ENCODE data around the gene PSTPIP1. TPM values are rescaled to one million over a fixed set of nuclear protein-coding genes. Genes with fewer than 3 reads are reported as not detected.

Gene PSTPIP1
- total and polyA plus RNA-seq, 9 of the 15 experiments (the other 6 are each of a cell fraction or from before 2014, with no cell fraction given): not detected

GRCh38 chr15:77044228-77045042 is 49.5 kb downstream of the PSTPIP1 start:
- ChIA-PET POLR2A (interaction anchor here (0.8 to 2.4 kb wide), 3 partner anchors 9 to 13 kb away, joined by 3 to 8 read pairs (median 3); no protein-coding TSS in a partner anchor), CTCF (ENCODE audit: low intra/inter-chr PET ratio) (no interaction called here)
- no peaks in the 10 kb centered on the region for H3K9me3 ChIP-seq (replicated peaks; ENCODE audit: control insufficient read depth, insufficient read depth, low read depth, low read length)
- H3K36me3 ChIP-seq (ENCODE audit: control insufficient read depth, insufficient read depth, low read length): peaks cover 45% of the 10 kb centered on the region; the same call in 2 of the 3 replicates
- H3K27ac ChIP-seq (ENCODE audit: extremely low read depth, low read depth, low read length): no peak overlapping the region
- H3K4me1 ChIP-seq (replicated peaks in 1 of 2; ENCODE audit: control insufficient read depth in 2 of 2, insufficient read depth in 2 of 2, low read length in 2 of 2): no peaks in the 10 kb centered on the region
- WGBS (ENCODE audit: insufficient coverage, low coverage, missing lambda C conversion rate): 73% methylated on average over 7 of the region's 7 CpGs
- H3K79me2 ChIP-seq (ENCODE audit: control insufficient read depth, insufficient read depth, low read length): no peaks in the 10 kb centered on the region
- no peaks in the 10 kb centered on the region for H3K9me1 ChIP-seq (ENCODE audit: control insufficient read depth, insufficient read depth, low read length)
- H2AFZ ChIP-seq (ENCODE audit: low read depth, low read length): no peak overlapping the region
- H3K27me3 ChIP-seq (ENCODE audit: control insufficient read depth in 2 of 2, insufficient read depth in 2 of 2, low read length in 2 of 2): no peaks in the 10 kb centered on the region
- no peak overlapping the region for H3K9ac ChIP-seq (ENCODE audit: insufficient read depth in 1 of 2, low read depth in 2 of 2, low read length in 2 of 2)
- no TSS peak for BruUV-seq (replicated peaks)
- no peak overlapping the region for H3K4me3 ChIP-seq
- FAIRE-seq: no peak
- intact Hi-C loops (cut with micrococcal nuclease): no loop called here
- in situ Hi-C loops (cut with MboI): no loop called here
- no peak for DNase-seq (ENCODE audit: extremely low read depth in 1 of 4, low spot score in 3 of 4)
- H4K20me1 ChIP-seq (replicated peaks; ENCODE audit: control insufficient read depth, insufficient read depth, low read length): no peaks in the 10 kb centered on the region
- ATAC-seq: no peak
- TF ChIP-seq ZNF143 (CRISPR knock-in tag; IDR thresholded peaks at IDR 0.05): no peak
- no peak for TF ChIP-seq CXXC5 (CRISPR knock-in tag; IDR thresholded peaks at IDR 0.05)
- TF ChIP-seq ZBTB40 (IDR thresholded peaks at IDR 0.05): no peak
- no peak for TF ChIP-seq ZBTB40 (CRISPR knock-in tag; IDR thresholded peaks at IDR 0.05)
- no peak for TF ChIP-seq ZC3H4 (CRISPR knock-in tag; IDR thresholded peaks at IDR 0.05; ENCODE audit: borderline replicate concordance)
- no peak for TF ChIP-seq SIN3A (IDR thresholded peaks at IDR 0.05; ENCODE audit: borderline replicate concordance in 2 of 2, control insufficient read depth in 1 of 2, low read depth in 2 of 2, low read length in 2 of 2)
- no peak for TF ChIP-seq HDAC2 (IDR thresholded peaks at IDR 0.05)
- no peak for TF ChIP-seq ESRRB (CRISPR knock-in tag; IDR thresholded peaks at IDR 0.05; ENCODE audit: borderline replicate concordance)
- TF ChIP-seq RAD21 (CRISPR knock-in tag; conservative IDR thresholded peaks at IDR 0.05 in 1 of 2, IDR thresholded peaks at IDR 0.05 in 1 of 2): no peak
- H3K4me2 ChIP-seq (ENCODE audit: insufficient read depth, low read length): no peak overlapping the region

Measured in K562 (cell line).